Upper lobe of left lung (tissue), 6 donors: ENCODE measurements around the gene TUFT1. TPM values are rescaled to one million over a fixed set of nuclear protein-coding genes. Genes with fewer than 3 reads are reported as not detected.

Experiments used
- ATAC-seq, 2 donors: fragments of 200-7000 bp; cut with Tn5 transposase; one replicate each; pipeline ENCODE4 v1.9.1; 2022; ENCODE audit warnings: mild to moderate bottlenecking in 2 of 2, moderate library complexity in 2 of 2; ENCODE audit not compliant: low FRiP score in 2 of 2
- DNase-seq, 2 donors: peaks; one replicate each; pipeline ENCODE4 v3.0.0-alpha.2; 2019 to 2020
- H3K27ac ChIP-seq, 4 donors: fragments of 200-600 bp; sonication (generic); one replicate each; pipeline ENCODE4 v1.5.1; 2016 to 2019
- H3K27me3 ChIP-seq, 4 donors: fragments of 200-600 bp; sonication (generic); one replicate each; pipeline ENCODE4 v1.5.1; 2017 to 2019
- H3K36me3 ChIP-seq, 4 donors: fragments of 200-600 bp; sonication (generic); one replicate each; pipeline ENCODE4 v1.5.1; 2016 to 2019
- H3K4me1 ChIP-seq, 4 donors: fragments of 200-600 bp; sonication (generic); one replicate each; pipeline ENCODE4 v1.5.1; 2018 to 2019
- H3K4me3 ChIP-seq, 4 donors: fragments of 200-600 bp; sonication (generic); one replicate each; pipeline ENCODE4 v1.5.1; 2017 to 2019; ENCODE audit warnings: mild to moderate bottlenecking in 2 of 4, moderate library complexity in 1 of 4
- H3K9me3 ChIP-seq, 4 donors: fragments of 200-600 bp; sonication (generic); one replicate each; pipeline ENCODE4 v1.5.1; 2018 to 2019
- CTCF ChIP-seq, 6 experiments: fragments of 450-650 bp in 4 of 6; fragments of 200-600 bp in 2 of 6; sonication (generic) in 2 of 6; IDR thresholded peaks; one replicate each; pipeline ENCODE4 v1.5.1; 2016 to 2019; ENCODE audit warnings: antibody characterized with exemption in 6 of 6
- EP300 ChIP-seq, 4 donors: sonication (generic); formaldehyde crosslinking; IDR thresholded peaks; one replicate each; pipeline ENCODE4 v1.5.1; 2017; ENCODE audit warnings: antibody characterized with exemption in 4 of 4, control low read depth in 2 of 4
- POLR2A ChIP-seq, 4 donors: fragments of 450-650 bp; IDR thresholded peaks; one replicate each; pipeline ENCODE4 v1.5.1; 2016 to 2017; ENCODE audit warnings: antibody characterized with exemption in 4 of 4, mild to moderate bottlenecking in 2 of 4
- POLR2AphosphoS5 ChIP-seq, 2 donors: sonication (generic); formaldehyde crosslinking; IDR thresholded peaks; one replicate each; pipeline ENCODE4 v1.5.1; 2017; ENCODE audit warnings: antibody characterized with exemption in 2 of 2
- WGBS, 2 donors: methylation state at CpG; one replicate each; pipeline ENCODE4 v1.1.5; 2017 to 2018; 5-methylcytosine and 5-hydroxymethylcytosine counted together
- total RNA-seq, 6 donors: library from RNA; depleted of rRNA in 4 of 6; stranded (reverse); fragments of >200 nt in 4 of 6; gene quantifications; one replicate each; pipeline versions ENCODE4 v1.1.0 to v1.2.1, GENCODE V29; 2016 to 2021
- donor health status: DM: no; HTN: no; CAD: no; lungs with moderate emphysema.
- donor health status: DM: no; HTN: yes; CAD: no; lungs with severe emphysema.

TUFT1 gene
- total RNA-seq, 6 donors from 2014 or later, result 9.9 to 18.1 (median 12.5) TPM

- H3K36me3 ChIP-seq, result peaks cover 0 to 42% (median 7%) of the 10 kb centered on the region in 4 donors
- WGBS, 2 donors, result 76 to 89% methylated on average over 1 to 3 of the region's 3 CpGs
- H3K4me3 ChIP-seq, result no peak overlapping the region
- no peak for TF ChIP-seq POLR2AphosphoS5 (IDR thresholded peaks at IDR 0.05)
- no peak for TF ChIP-seq EP300 (IDR thresholded peaks at IDR 0.05)
- TF ChIP-seq CTCF (IDR thresholded peaks at IDR 0.05), result no peak
- no peak for TF ChIP-seq POLR2A (IDR thresholded peaks at IDR 0.05)
- no peaks in the 10 kb centered on the region for H3K27me3 ChIP-seq
- ATAC-seq (no peak), DNase-seq (no peak)
- H3K27ac ChIP-seq, result no peak overlapping the region
- no peaks in the 10 kb centered on the region for H3K4me1 ChIP-seq
- no peaks in the 10 kb centered on the region for H3K9me3 ChIP-seq
These were observed 28.5 kb downstream of the TUFT1 start for GRCh38 chr1:151568626-151569088.

GRCh38 chr1:151570819-151571218, 30.7 kb downstream of the TUFT1 start:
- Histone ChIP-seq H3K9me3 (no peaks in the 10 kb centered on the region), H3K4me3 (no peak overlapping the region), H3K27me3 (no peaks in the 10 kb centered on the region), H3K27ac (no peak overlapping the region), H3K36me3 (peaks cover 0 to 42% (median 5%) of the 10 kb centered on the region in 4 donors), H3K4me1 (no peaks in the 10 kb centered on the region)
- DNase-seq (no peak), ATAC-seq (no peak)
- 67 to 83% methylated on average over 1 of the region's 1 CpG for WGBS, 2 donors
- no peak for TF ChIP-seq POLR2A (IDR thresholded peaks at IDR 0.05)
- TF ChIP-seq EP300 (IDR thresholded peaks at IDR 0.05), result no peak
- no peak for TF ChIP-seq CTCF (IDR thresholded peaks at IDR 0.05)

GRCh38 chr1:151574575-151575529, 34.7 kb downstream of the TUFT1 start:
- ATAC-seq (peak in 1 of 2 donors; percentile 88), DNase-seq (no peak)
- Histone ChIP-seq H3K27me3 (no peaks in the 10 kb centered on the region), H3K27ac (no peak overlapping the region), H3K4me1 (no peaks in the 10 kb centered on the region), H3K4me3 (no peak overlapping the region), H3K36me3 (peaks cover 2 to 49% (median 12%) of the 10 kb centered on the region in 4 donors), H3K9me3 (no peaks in the 10 kb centered on the region)
- 87% methylated on average over 10 to 12 of the region's 12 CpGs for WGBS, 2 donors
- no peak for TF ChIP-seq POLR2A (IDR thresholded peaks at IDR 0.05)
- TF ChIP-seq EP300 (IDR thresholded peaks at IDR 0.05), result no peak
- no peak for TF ChIP-seq CTCF (IDR thresholded peaks at IDR 0.05)
- no peak for TF ChIP-seq POLR2AphosphoS5 (IDR thresholded peaks at IDR 0.05)

- Histone ChIP-seq H3K9me3 (no peaks in the 10 kb centered on the region), H3K27me3 (no peaks in the 10 kb centered on the region), H3K36me3 (peaks cover 2 to 55% (median 17%) of the 10 kb centered on the region in 4 donors), H3K4me3 (no peak overlapping the region), H3K27ac (no peak overlapping the region), H3K4me1 (no peaks in the 10 kb centered on the region)
- no peak for ATAC-seq
- no peak for TF ChIP-seq EP300 (IDR thresholded peaks at IDR 0.05)
- TF ChIP-seq POLR2A (IDR thresholded peaks at IDR 0.05), result no peak
- 96 to 97% methylated on average over 2 of the region's 2 CpGs for WGBS, 2 donors
- no peak for DNase-seq
These were observed 37.1 kb downstream of the TUFT1 start for GRCh38 chr1:151577173-151577572.

GRCh38 chr1:151578941-151579340, 38.8 kb downstream of the TUFT1 start:
- H3K4me1 ChIP-seq, result no peaks in the 10 kb centered on the region
- ATAC-seq, result no peak
- no peaks in the 10 kb centered on the region for H3K27me3 ChIP-seq
- no peak overlapping the region for H3K27ac ChIP-seq
- H3K4me3 ChIP-seq, result no peak overlapping the region
- DNase-seq, result no peak
- 100% methylated on average over 1 of the region's 1 CpG for WGBS, 2 donors
- H3K36me3 ChIP-seq, result peaks cover 2 to 55% (median 18%) of the 10 kb centered on the region in 4 donors
- no peaks in the 10 kb centered on the region for H3K9me3 ChIP-seq
- no peak for TF ChIP-seq EP300 (IDR thresholded peaks at IDR 0.05)
- TF ChIP-seq POLR2A (IDR thresholded peaks at IDR 0.05), result no peak
- no peak for TF ChIP-seq POLR2AphosphoS5 (IDR thresholded peaks at IDR 0.05)
- TF ChIP-seq CTCF (IDR thresholded peaks at IDR 0.05), result no peak
